Body of pancreas (tissue), 4 donors: ENCODE data around the gene PTPRF. TPM values are rescaled to one million over a fixed set of nuclear protein-coding genes. Genes with fewer than 3 reads are reported as not detected.

ENCODE experiments used
- ATAC-seq: fragments of 150-250 bp; one replicate; pipeline ENCODE4 v1.9.1; 2016
- DNase-seq, 4 donors: peaks; one replicate each; pipeline ENCODE4 v3.0.0-alpha.2; 2019
- H3K27ac ChIP-seq, 4 donors: fragments of 200-600 bp; sonication (generic); 1 replicate in 3 of 4; 2 replicates in 1 of 4; pipeline versions ENCODE4 v1.5.1 to v1.6.1; 2016 to 2019; ENCODE audit warnings: mild to moderate bottlenecking in 1 of 4, mixed read lengths in 1 of 4, moderate library complexity in 1 of 4
- H3K27me3 ChIP-seq, 2 donors: fragments of 200-600 bp; sonication (generic); one replicate each; pipeline ENCODE4 v1.6.0; 2016; ENCODE audit warnings: mild to moderate bottlenecking in 1 of 2
- H3K36me3 ChIP-seq, 2 donors: fragments of 200-600 bp; sonication (generic); replicated peaks in 1 of 2; 2 replicates each; pipeline ENCODE4 v1.5.1; 2016; ENCODE audit warnings: low read depth in 2 of 2; ENCODE audit not compliant: insufficient read depth in 1 of 2
- H3K4me1 ChIP-seq: fragments of 200-600 bp; sonication (generic); one replicate; pipeline ENCODE4 v1.6.0; 2016
- H3K4me3 ChIP-seq, 2 donors: fragments of 200-600 bp; sonication (generic); 1 replicate in 1 of 2; 2 replicates in 1 of 2; pipeline ENCODE4 v1.5.1; 2016 to 2019
- H3K9me3 ChIP-seq, 3 donors: fragments of 200-600 bp; sonication (generic); 1 replicate in 2 of 3; 2 replicates in 1 of 3; pipeline ENCODE4 v1.5.1; 2016
- CTCF ChIP-seq, 7 experiments: fragments of 450-650 bp in 4 of 7; fragments of 200-600 bp in 3 of 7; sonication (generic) in 3 of 7; IDR thresholded peaks; one replicate each; pipeline ENCODE4 v1.5.1; 2016 to 2019; ENCODE audit warnings: antibody characterized with exemption in 7 of 7
- POLR2A ChIP-seq, 3 donors: fragments of 450-650 bp; IDR thresholded peaks; one replicate each; pipeline ENCODE4 v1.6.1; 2016; ENCODE audit warnings: antibody characterized with exemption in 3 of 3, mild to moderate bottlenecking in 2 of 3
- WGBS, 2 donors: methylation state at CpG; one replicate each; pipeline ENCODE4 v1.1.5; 2017; 5-methylcytosine and 5-hydroxymethylcytosine counted together
- intact Hi-C: fragments of 100-400 bp; cut with DNase I; formaldehyde crosslinking; loops from one replicate; pipeline ENCODE4 v1.15.1; 2023
- total RNA-seq, 2 donors: library from RNA; depleted of rRNA; stranded (reverse); fragments of >200 nt; gene quantifications; one replicate each; pipeline ENCODE4 v1.1.0, GENCODE V29; 2016

The PTPRF gene
- total RNA-seq, 2 donors from 2014 or later = 81.7 to 89.0 TPM

GRCh38 chr1:43587001-43587400, 56.3 kb downstream of the PTPRF start:
- ATAC-seq = no peak
- no peak for DNase-seq
- H3K27me3 ChIP-seq = no peaks in the 10 kb centered on the region
- no peak for TF ChIP-seq CTCF (IDR thresholded peaks at IDR 0.05)
- TF ChIP-seq POLR2A (IDR thresholded peaks at IDR 0.05) = no peak
- no peaks in the 10 kb centered on the region for H3K9me3 ChIP-seq
- no peak overlapping the region for H3K27ac ChIP-seq
- H3K4me1 ChIP-seq = no peaks in the 10 kb centered on the region
- peaks cover 0 to 6% of the 10 kb centered on the region in 2 donors for H3K36me3 ChIP-seq
- intact Hi-C loops = no loop called here
- H3K4me3 ChIP-seq = no peak overlapping the region
- 73 to 97% methylated on average over 2 of the region's 2 CpGs for WGBS, 2 donors

- no peak for ATAC-seq
- WGBS, 2 donors = 67 to 75% methylated on average over 3 to 8 of the region's 9 CpGs
- intact Hi-C loops = no loop called here
Measured at GRCh38 chr1:43587594-43587993, 56.9 kb downstream of the PTPRF start.

GRCh38 chr1:43588592-43588991, 57.9 kb downstream of the PTPRF start:
- no peaks in the 10 kb centered on the region for H3K9me3 ChIP-seq
- H3K4me1 ChIP-seq = no peaks in the 10 kb centered on the region
- 90 to 92% methylated on average over 2 to 15 of the region's 18 CpGs for WGBS, 2 donors
- no peak for DNase-seq
- no peak for TF ChIP-seq POLR2A (IDR thresholded peaks at IDR 0.05)
- TF ChIP-seq CTCF (IDR thresholded peaks at IDR 0.05) = no peak
- H3K27ac ChIP-seq = no peak overlapping the region
- intact Hi-C loops = no loop called here
- H3K4me3 ChIP-seq = no peak overlapping the region
- H3K27me3 ChIP-seq = no peaks in the 10 kb centered on the region
- ATAC-seq = no peak
- peaks cover 0 to 14% of the 10 kb centered on the region in 2 donors for H3K36me3 ChIP-seq

More at GRCh38 chr1:43587594-43587993, 56.9 kb downstream of the PTPRF start:
- H3K27ac ChIP-seq = no peak overlapping the region
- DNase-seq = no peak
- H3K36me3 ChIP-seq = peaks cover 0 to 7% of the 10 kb centered on the region in 2 donors
- TF ChIP-seq CTCF (IDR thresholded peaks at IDR 0.05) (no peak), POLR2A (IDR thresholded peaks at IDR 0.05) (no peak)
- H3K27me3 ChIP-seq = no peaks in the 10 kb centered on the region
- no peaks in the 10 kb centered on the region for H3K9me3 ChIP-seq
- H3K4me3 ChIP-seq = no peak overlapping the region
- H3K4me1 ChIP-seq = no peaks in the 10 kb centered on the region

GRCh38 chr1:43590388-43590925, 59.8 kb downstream of the PTPRF start:
- intact Hi-C loops = no loop called here
- no peaks in the 10 kb centered on the region for H3K4me1 ChIP-seq
- no peaks in the 10 kb centered on the region for H3K9me3 ChIP-seq
- H3K27ac ChIP-seq = no peak overlapping the region
- DNase-seq (no peak), ATAC-seq (no peak)
- TF ChIP-seq POLR2A (IDR thresholded peaks at IDR 0.05) (no peak), CTCF (IDR thresholded peaks at IDR 0.05) (peak in 3 of 7 experiments; percentile 13 to 16 (median 15))
- H3K4me3 ChIP-seq = no peak overlapping the region
- H3K27me3 ChIP-seq = no peaks in the 10 kb centered on the region
- H3K36me3 ChIP-seq = peaks cover 0 to 14% of the 10 kb centered on the region in 2 donors
- WGBS, 2 donors = 36 to 54% methylated on average over 1 of the region's 1 CpG

GRCh38 chr1:43591181-43591580, 60.5 kb downstream of the PTPRF start:
- no peaks in the 10 kb centered on the region for H3K4me1 ChIP-seq
- no peak overlapping the region for H3K27ac ChIP-seq
- DNase-seq = no peak
- intact Hi-C loops = no loop called here
- TF ChIP-seq POLR2A (IDR thresholded peaks at IDR 0.05) (no peak), CTCF (IDR thresholded peaks at IDR 0.05) (no peak)
- no peaks in the 10 kb centered on the region for H3K27me3 ChIP-seq
- ATAC-seq = no peak
- no peaks in the 10 kb centered on the region for H3K9me3 ChIP-seq
- peaks cover 0 to 14% of the 10 kb centered on the region in 2 donors for H3K36me3 ChIP-seq
- H3K4me3 ChIP-seq = no peak overlapping the region
- WGBS, 2 donors = 93 to 95% methylated on average over 3 to 38 of the region's 39 CpGs
